Measurements from ENCODE around the gene SPTBN5. TPM values are rescaled to one million over a fixed set of nuclear protein-coding genes. Genes with fewer than 3 reads are reported as not detected.

Gene SPTBN5
- total RNA-seq, 1 experiment from 2014 or later, result 2.5 TPM

GRCh38 chr15:41897363-41897799, 3.5 kb upstream of the SPTBN5 start:
- ChIA-PET CTCF (interaction anchor here (0.6 kb wide), 1 partner anchor 437 kb away, joined by 4 read pairs; no protein-coding TSS in a partner anchor), POLR2A (no interaction called here)
- no TSS peak for BruUV-seq (replicated peaks)
- TF ChIP-seq, protein P1, sequence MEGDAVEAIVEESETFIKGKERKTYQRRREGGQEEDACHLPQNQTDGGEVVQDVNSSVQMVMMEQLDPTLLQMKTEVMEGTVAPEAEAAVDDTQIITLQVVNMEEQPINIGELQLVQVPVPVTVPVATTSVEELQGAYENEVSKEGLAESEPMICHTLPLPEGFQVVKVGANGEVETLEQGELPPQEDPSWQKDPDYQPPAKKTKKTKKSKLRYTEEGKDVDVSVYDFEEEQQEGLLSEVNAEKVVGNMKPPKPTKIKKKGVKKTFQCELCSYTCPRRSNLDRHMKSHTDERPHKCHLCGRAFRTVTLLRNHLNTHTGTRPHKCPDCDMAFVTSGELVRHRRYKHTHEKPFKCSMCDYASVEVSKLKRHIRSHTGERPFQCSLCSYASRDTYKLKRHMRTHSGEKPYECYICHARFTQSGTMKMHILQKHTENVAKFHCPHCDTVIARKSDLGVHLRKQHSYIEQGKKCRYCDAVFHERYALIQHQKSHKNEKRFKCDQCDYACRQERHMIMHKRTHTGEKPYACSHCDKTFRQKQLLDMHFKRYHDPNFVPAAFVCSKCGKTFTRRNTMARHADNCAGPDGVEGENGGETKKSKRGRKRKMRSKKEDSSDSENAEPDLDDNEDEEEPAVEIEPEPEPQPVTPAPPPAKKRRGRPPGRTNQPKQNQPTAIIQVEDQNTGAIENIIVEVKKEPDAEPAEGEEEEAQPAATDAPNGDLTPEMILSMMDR (IDR thresholded peaks at IDR 0.05; ENCODE audit: insufficient read depth in 1 of 2, low read depth in 1 of 2, low read length in 1 of 2, severe bottlenecking in 1 of 2, unreplicated experiment in 1 of 2), result no peak
- Mint-ChIP-seq H3K27me3 (ENCODE audit: insufficient read depth, unreplicated experiment) (no peaks in the 10 kb centered on the region), H3K27ac (ENCODE audit: unreplicated experiment) (no peak overlapping the region), H3K9me3 (ENCODE audit: unreplicated experiment) (no peaks in the 10 kb centered on the region), H3K4me3 (ENCODE audit: unreplicated experiment) (no peak overlapping the region), H3K4me1 (ENCODE audit: low read depth, unreplicated experiment) (no peaks in the 10 kb centered on the region), H3K36me3 (ENCODE audit: insufficient read depth, unreplicated experiment) (peaks cover 85% of the 10 kb centered on the region)
- H3K9me3 ChIP-seq, result no peaks in the 10 kb centered on the region
- H3K27me3 ChIP-seq (replicated peaks; ENCODE audit: control insufficient read depth, insufficient read depth, low read length), result no peaks in the 10 kb centered on the region
- H3K4me1 ChIP-seq, result no peaks in the 10 kb centered on the region
- H3K4me3 ChIP-seq (ENCODE audit: low read depth, low read length), result no peak overlapping the region
- intact Hi-C loops (cut with micrococcal nuclease; ENCODE audit: unreplicated experiment), result no loop called here
- no peaks in the 10 kb centered on the region; the same call in 1 of the 2 replicates for H3K36me3 ChIP-seq (ENCODE audit: control insufficient read depth, insufficient read depth, low read length)
- no peak for DNase-seq

GRCh38 chr15:41896566-41896965, 2.7 kb upstream of the SPTBN5 start:
- Histone ChIP-seq H3K36me3 (ENCODE audit: control insufficient read depth, insufficient read depth, low read length) (no peaks in the 10 kb centered on the region; the same call in 1 of the 2 replicates), H3K9me3 (no peaks in the 10 kb centered on the region), H3K4me1 (no peaks in the 10 kb centered on the region), H3K4me3 (ENCODE audit: low read depth, low read length) (no peak overlapping the region), H3K27me3 (replicated peaks; ENCODE audit: control insufficient read depth, insufficient read depth, low read length) (no peaks in the 10 kb centered on the region)
- DNase-seq, result no peak
- Mint-ChIP-seq H3K36me3 (ENCODE audit: insufficient read depth, unreplicated experiment) (peaks cover 76% of the 10 kb centered on the region), H3K4me1 (ENCODE audit: low read depth, unreplicated experiment) (no peaks in the 10 kb centered on the region), H3K27ac (ENCODE audit: unreplicated experiment) (peak overlapping the region; percentile 34), H3K4me3 (ENCODE audit: unreplicated experiment) (no peak overlapping the region), H3K9me3 (ENCODE audit: unreplicated experiment) (no peaks in the 10 kb centered on the region), H3K27me3 (ENCODE audit: insufficient read depth, unreplicated experiment) (no peaks in the 10 kb centered on the region)
- BruUV-seq (replicated peaks), result no TSS peak
- TF ChIP-seq, protein P1 (IDR thresholded peaks at IDR 0.05; ENCODE audit: insufficient read depth in 1 of 2, low read depth in 1 of 2, low read length in 1 of 2, severe bottlenecking in 1 of 2, unreplicated experiment in 1 of 2), result no peak
- intact Hi-C loops (cut with micrococcal nuclease; ENCODE audit: unreplicated experiment), result no loop called here
- POLR2A ChIA-PET, result no interaction called here
- CTCF ChIA-PET, result no interaction called here

- no TSS peak for BruUV-seq (replicated peaks)
- intact Hi-C loops (cut with micrococcal nuclease; ENCODE audit: unreplicated experiment), result no loop called here
Measured at GRCh38 chr15:41895957-41896356, 2.1 kb upstream of the SPTBN5 start.

More at GRCh38 chr15:41895957-41896356, 2.1 kb upstream of the SPTBN5 start:
- Mint-ChIP-seq H3K4me3 (ENCODE audit: unreplicated experiment) (no peak overlapping the region), H3K36me3 (ENCODE audit: insufficient read depth, unreplicated experiment) (peaks cover 71% of the 10 kb centered on the region), H3K4me1 (ENCODE audit: low read depth, unreplicated experiment) (no peaks in the 10 kb centered on the region), H3K27me3 (ENCODE audit: insufficient read depth, unreplicated experiment) (no peaks in the 10 kb centered on the region), H3K9me3 (ENCODE audit: unreplicated experiment) (no peaks in the 10 kb centered on the region), H3K27ac (ENCODE audit: unreplicated experiment) (peak overlapping the region; percentile 34)
- no peaks in the 10 kb centered on the region; the same call in 1 of the 2 replicates for H3K36me3 ChIP-seq (ENCODE audit: control insufficient read depth, insufficient read depth, low read length)
- POLR2A ChIA-PET, result no interaction called here
- TF ChIP-seq, protein P1 (IDR thresholded peaks at IDR 0.05; ENCODE audit: insufficient read depth in 1 of 2, low read depth in 1 of 2, low read length in 1 of 2, severe bottlenecking in 1 of 2, unreplicated experiment in 1 of 2), result no peak
- no peak for DNase-seq
- no peaks in the 10 kb centered on the region for H3K4me1 ChIP-seq
- CTCF ChIA-PET, result no interaction called here
- H3K4me3 ChIP-seq (ENCODE audit: low read depth, low read length), result no peak overlapping the region
- H3K27me3 ChIP-seq (replicated peaks; ENCODE audit: control insufficient read depth, insufficient read depth, low read length), result no peaks in the 10 kb centered on the region
- H3K9me3 ChIP-seq, result no peaks in the 10 kb centered on the region

Measured in Caco-2 (cell line).